ENCODE results near the gene ERP44.

The ERP44 gene

DNA sequence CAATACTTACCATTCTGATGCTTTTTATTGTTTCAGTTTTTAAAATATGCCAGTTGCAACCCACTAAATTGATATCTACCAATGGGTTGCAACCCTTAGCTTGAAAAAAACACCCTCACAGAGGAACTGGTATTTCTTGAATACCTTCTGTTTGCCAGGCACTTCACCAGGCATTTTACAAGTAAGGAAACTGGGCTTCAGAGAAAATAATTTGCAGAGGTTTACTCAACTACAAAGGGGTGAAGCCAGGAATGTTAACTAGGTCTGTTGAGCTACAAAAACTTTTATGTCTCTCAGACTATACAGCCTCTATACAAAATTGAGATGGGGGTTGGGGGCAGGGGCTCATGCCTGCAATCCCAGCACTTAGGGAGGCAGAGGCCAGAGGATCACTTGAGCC is 127.4 kb downstream of the ERP44 start:
- DNase-seq = no peak
- in situ Hi-C loops (cut with HindIII; ENCODE audit: low pct_ligation_motif_present, low pct_unique_long_range_greater_than_20kb, low sequenced_read_pairs) = no loop called here

DNA sequence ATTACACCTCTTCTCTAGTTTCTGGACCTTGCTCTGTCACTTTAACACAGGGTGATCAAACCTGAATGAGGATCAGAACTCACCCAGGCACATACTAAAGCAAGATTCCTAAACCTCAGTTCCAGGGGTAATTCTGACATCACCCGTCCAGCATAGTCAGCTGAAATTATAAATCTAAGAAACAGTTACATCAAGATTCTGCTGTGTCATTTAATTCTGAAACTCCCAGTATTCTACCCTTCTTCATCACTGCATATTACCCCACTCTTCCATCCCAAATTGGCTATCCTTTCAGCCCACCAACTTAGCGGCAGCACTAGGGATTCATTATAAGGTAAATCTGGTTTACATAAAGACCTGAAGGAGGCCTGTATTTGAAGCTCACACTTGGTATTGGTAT is 128.3 kb downstream of the ERP44 start:
- in situ Hi-C loops (cut with HindIII; ENCODE audit: low pct_ligation_motif_present, low pct_unique_long_range_greater_than_20kb, low sequenced_read_pairs) = no loop called here
- no peak for DNase-seq

- in situ Hi-C loops (cut with HindIII; ENCODE audit: low pct_ligation_motif_present, low pct_unique_long_range_greater_than_20kb, low sequenced_read_pairs) = no loop called here
- no peak for DNase-seq
Observed at GRCh38 chr9:99967457-99967856, 131.3 kb downstream of the ERP44 start.

DNA sequence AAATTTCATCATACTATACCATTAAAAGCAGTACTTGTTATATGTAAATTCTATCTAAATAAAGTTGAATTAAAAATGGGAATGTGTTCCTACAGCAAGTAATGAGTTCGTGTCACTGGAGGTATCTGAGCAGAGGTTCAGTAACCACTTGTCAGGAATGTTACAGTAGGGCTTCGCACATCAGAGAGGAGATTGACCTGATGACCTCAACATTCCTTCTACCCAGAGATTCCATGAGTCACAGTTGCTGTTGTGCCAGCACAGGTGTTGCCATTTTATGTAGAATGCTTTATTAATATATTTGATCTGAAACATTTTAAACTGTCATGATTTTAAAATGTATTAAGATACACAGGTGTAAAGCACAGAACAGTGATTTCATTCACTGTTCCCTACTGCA is 132.1 kb downstream of the ERP44 start:
- in situ Hi-C loops (cut with HindIII; ENCODE audit: low pct_ligation_motif_present, low pct_unique_long_range_greater_than_20kb, low sequenced_read_pairs) = no loop called here
- DNase-seq = peak; percentile 83

- in situ Hi-C loops (cut with HindIII; ENCODE audit: low pct_ligation_motif_present, low pct_unique_long_range_greater_than_20kb, low sequenced_read_pairs) = no loop called here
- DNase-seq = no peak
Observed at GRCh38 chr9:99966001-99966400, 132.8 kb downstream of the ERP44 start.

DNA sequence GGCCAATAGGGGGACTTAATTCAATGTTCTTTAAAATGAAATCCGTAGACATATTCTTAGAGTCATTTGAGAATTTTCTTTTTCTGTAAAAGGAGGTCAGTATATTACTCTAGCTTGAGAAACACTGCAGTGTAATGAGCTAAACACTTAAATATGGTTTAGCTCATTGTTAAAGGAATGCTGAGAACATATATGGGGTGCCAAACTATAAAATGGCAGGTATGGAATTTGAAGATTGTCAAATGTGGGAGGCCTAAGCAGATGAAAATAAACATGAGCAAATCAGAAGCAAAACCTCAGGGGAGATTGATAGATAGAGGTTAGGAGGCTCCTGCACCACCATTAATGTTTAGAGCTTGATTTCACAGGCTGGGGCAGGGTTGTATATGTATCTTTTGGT is 134.5 kb downstream of the ERP44 start:
- no peak for DNase-seq
- in situ Hi-C loops (cut with HindIII; ENCODE audit: low pct_ligation_motif_present, low pct_unique_long_range_greater_than_20kb, low sequenced_read_pairs) = no loop called here

DNA sequence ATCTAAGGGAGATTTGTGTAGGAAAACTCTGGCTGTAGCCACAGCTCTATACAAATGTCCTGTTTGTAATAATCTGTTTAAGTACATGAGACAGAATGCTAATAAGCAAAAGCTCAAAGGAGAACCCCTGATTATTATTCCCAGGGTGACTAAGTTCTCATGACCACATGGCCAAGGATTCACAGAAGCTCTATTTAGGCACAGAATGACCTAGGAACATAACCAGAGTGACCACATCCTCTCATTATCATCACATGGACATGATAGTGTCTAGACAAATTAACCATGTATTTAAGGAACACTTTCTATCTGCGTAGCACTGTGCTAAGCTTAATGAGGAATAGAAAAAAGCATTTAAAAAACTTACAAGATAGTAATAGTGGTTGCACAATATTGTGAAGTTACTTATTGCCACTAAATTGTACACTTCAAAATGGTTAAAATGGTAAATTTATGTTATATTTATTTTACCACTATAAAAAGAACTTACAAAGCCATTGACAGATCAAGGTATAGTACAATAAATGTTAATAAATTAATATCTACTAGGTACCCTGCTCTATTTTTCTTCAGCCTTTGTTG is 136.0 kb downstream of the ERP44 start:
- DNase-seq = no peak

DNA sequence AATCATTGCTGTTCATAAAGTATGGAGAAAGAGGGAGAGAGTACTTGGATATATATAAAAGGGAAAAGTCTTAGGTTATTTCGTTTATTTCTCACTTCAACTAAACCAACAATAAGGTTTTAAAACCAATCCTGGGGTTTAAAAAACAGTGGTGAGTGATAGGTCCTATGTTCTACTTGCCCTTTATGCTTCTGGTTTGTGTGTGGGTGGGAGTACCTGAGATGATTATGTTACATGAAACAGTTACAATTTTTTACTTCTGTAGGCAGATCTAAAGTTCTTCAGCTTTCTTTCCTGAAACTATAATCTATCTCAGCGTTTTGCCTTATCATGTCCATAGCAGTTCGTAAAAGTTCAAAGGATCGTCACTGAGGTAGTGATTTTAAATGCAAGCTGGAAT is 143.2 kb downstream of the ERP44 start:
- DNase-seq = no peak
- in situ Hi-C loops (cut with HindIII; ENCODE audit: low pct_ligation_motif_present, low pct_unique_long_range_greater_than_20kb, low sequenced_read_pairs) = no loop called here

More for the DNA sequence above, 136.0 kb downstream of the ERP44 start:
- in situ Hi-C loops (cut with HindIII; ENCODE audit: low pct_ligation_motif_present, low pct_unique_long_range_greater_than_20kb, low sequenced_read_pairs) = no loop called here

- no peak for DNase-seq
- in situ Hi-C loops (cut with HindIII; ENCODE audit: low pct_ligation_motif_present, low pct_unique_long_range_greater_than_20kb, low sequenced_read_pairs) = no loop called here
Observed at GRCh38 chr9:99954819-99955218, 144.0 kb downstream of the ERP44 start.

GRCh38 chr9:99953861-99954507 is 144.8 kb downstream of the ERP44 start:
- in situ Hi-C loops (cut with HindIII; ENCODE audit: low pct_ligation_motif_present, low pct_unique_long_range_greater_than_20kb, low sequenced_read_pairs) = no loop called here
- DNase-seq = no peak

DNA sequence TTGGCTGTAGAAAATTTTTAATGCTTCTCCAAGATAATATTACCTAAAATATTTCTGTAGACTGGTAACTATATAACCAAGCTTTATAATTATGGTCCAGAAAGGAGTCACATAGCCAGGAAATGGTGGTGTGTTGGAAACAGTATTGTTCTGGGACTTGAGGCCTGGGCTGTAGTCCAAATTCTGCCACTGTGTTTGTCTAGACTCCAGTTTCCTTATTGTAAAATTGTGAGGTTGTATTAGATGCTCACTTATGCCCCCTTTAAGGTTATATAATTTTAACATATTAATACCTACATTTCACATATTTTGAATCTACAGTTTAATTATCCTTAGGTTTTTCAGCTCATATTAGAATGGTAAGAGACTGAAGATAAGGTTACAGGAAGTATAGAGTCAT is 149.9 kb downstream of the ERP44 start:
- DNase-seq = no peak
- in situ Hi-C loops (cut with HindIII; ENCODE audit: low pct_ligation_motif_present, low pct_unique_long_range_greater_than_20kb, low sequenced_read_pairs) = no loop called here

DNA sequence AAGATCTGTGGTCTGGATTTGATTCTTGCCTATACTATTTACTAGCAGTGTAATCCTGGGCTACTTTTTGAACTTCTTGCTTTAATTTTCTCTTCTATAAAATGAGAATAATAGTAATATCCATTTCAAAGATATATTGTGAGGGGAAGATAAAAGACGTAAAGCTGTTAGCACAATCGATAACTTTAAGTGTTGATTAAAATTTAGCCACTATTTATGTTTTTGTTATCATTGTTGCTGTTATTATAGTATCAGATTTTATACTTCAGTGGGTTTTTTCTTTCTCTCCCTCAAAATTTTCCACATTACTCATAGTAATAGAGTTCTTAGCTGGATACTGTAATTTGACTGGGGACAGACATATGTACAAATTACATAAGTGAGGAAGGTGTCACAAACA is 150.3 kb downstream of the ERP44 start:
- DNase-seq = no peak
- in situ Hi-C loops (cut with HindIII; ENCODE audit: low pct_ligation_motif_present, low pct_unique_long_range_greater_than_20kb, low sequenced_read_pairs) = no loop called here

DNA sequence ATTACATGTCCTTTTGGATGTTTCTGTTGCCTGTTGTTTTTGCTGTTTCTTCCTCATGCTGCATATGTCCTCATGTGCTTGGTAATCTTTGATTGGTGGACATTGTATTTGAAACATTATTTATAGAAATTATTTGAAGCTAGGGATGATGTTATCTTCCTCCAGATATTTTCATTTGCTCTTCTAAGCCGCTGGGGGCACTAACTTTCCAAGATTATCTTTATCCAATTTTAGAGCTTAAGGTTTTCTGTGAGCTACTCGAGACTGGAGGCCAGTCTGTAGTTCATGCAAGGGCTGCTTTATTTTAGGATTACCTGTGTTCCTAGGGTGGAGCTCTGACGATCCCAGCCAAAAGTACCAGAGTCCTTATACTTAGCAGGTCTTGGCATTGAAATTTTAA is 151.4 kb downstream of the ERP44 start:
- no peak for DNase-seq
- in situ Hi-C loops (cut with HindIII; ENCODE audit: low pct_ligation_motif_present, low pct_unique_long_range_greater_than_20kb, low sequenced_read_pairs) = no loop called here

DNA sequence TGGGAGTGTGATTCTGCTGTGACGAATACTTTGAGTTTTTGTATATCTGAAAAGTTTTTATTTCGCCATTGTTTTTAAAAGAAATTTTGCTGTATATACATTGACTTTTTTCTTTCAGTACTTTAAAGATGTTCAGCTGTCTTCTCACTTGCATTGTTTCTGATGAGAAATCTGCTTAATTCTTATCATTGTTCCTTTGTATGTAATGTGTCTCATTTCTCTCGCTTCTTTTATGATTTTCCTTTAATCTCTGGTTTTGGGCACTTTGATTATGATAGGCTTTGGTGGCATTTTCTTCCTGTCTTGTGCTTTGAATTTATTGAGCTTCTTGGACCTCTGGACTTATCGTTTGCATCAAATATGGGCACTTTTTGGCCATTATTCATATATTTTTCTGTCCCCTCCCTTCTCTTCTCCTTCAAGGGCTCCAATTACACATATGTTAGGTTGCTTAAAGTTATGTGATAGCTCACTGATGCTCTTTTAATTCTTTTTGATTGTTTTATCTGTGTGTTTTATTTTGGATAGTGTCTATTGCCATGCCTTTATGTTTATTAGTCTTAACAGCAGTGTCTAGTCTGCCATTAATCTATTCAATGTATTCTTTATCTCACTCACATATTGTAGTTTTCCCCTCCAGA is 161.7 kb downstream of the ERP44 start:
- no peak for DNase-seq
- in situ Hi-C loops (cut with HindIII; ENCODE audit: low pct_ligation_motif_present, low pct_unique_long_range_greater_than_20kb, low sequenced_read_pairs) = no loop called here

GRCh38 chr9:99931155-99931840 is 167.5 kb downstream of the ERP44 start:
- in situ Hi-C loops (cut with HindIII; ENCODE audit: low pct_ligation_motif_present, low pct_unique_long_range_greater_than_20kb, low sequenced_read_pairs) = no loop called here
- DNase-seq = no peak

DNA sequence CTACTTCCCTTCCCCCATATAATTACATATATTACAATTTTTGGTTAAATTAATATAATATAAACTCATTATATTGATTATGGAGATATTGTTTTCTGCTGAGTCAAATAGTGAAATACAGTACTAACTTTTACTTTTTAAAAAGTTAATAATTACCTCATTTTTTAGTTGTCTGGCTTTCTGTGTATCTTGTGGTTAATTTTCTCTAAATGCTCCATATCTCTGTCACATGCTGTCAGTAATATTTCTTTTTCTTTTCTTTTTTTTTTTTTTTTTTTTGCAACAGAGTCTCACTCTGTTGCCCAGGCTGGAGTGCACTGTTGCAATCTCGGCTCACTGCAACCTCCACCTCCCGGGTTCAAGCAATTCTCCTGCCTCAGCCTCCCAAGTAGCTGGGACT is 169.1 kb downstream of the ERP44 start:
- in situ Hi-C loops (cut with HindIII; ENCODE audit: low pct_ligation_motif_present, low pct_unique_long_range_greater_than_20kb, low sequenced_read_pairs) = no loop called here
- DNase-seq = no peak

Measured in ACHN (cell line).